ENCODE measurements around the gene EPN1. TPM values are rescaled to one million over a fixed set of nuclear protein-coding genes. Genes with fewer than 3 reads are reported as not detected.

Gene EPN1
- total and polyA plus RNA-seq, 2 experiments from 2014 or later = 47.1 to 223 TPM

- H3K9me2 ChIP-seq (ENCODE audit: insufficient read depth) = no peaks in the 10 kb centered on the region
- H3K4me2 ChIP-seq = peak overlapping the region; percentile 98
- Mint-ChIP-seq H3K36me3 (ENCODE audit: low read depth) (peaks cover 56% of the 10 kb centered on the region), H3K27me3 (ENCODE audit: insufficient read depth, low read depth, poor library complexity) (peaks cover 25% of the 10 kb centered on the region), H3K27ac (no peak overlapping the region; the same call in 1 of the 2 replicates), H3K4me1 (peaks cover 30% of the 10 kb centered on the region), H3K9me3 (peaks cover 4% of the 10 kb centered on the region; the same call in 2 of the 3 replicates), H3K4me3 (peak overlapping the region; percentile 96)
- peaks cover 43% of the 10 kb centered on the region for H4K20me1 ChIP-seq (replicated peaks; ENCODE audit: insufficient read depth)
- H3K4me1 ChIP-seq (ENCODE audit: insufficient read depth) = peaks cover 32% of the 10 kb centered on the region
- peaks cover 59% of the 10 kb centered on the region for H3K79me2 ChIP-seq (replicated peaks; ENCODE audit: insufficient read depth)
- no peak overlapping the region for H3K27ac ChIP-seq (ENCODE audit: low read depth)
- ATAC-seq (no peak), DNase-seq (ENCODE audit: low spot score) (no peak)
- no peak overlapping the region for H2AFZ ChIP-seq
- H3K27me3 ChIP-seq (ENCODE audit: insufficient read depth) = no peaks in the 10 kb centered on the region
- TF ChIP-seq ETS1 (IDR thresholded peaks at IDR 0.05) (no peak), EZH2phosphoT487 (IDR thresholded peaks at IDR 0.05; ENCODE audit: unreplicated experiment) (no peak), POLR2AphosphoS5 (IDR thresholded peaks at IDR 0.05; ENCODE audit: low read depth) (no peak), JUNB (IDR thresholded peaks at IDR 0.05; ENCODE audit: unreplicated experiment) (no peak), CREB1 (CRISPR knock-in tag; IDR thresholded peaks at IDR 0.05; ENCODE audit: low read depth) (no peak), ZNF331 (CRISPR knock-in tag; IDR thresholded peaks at IDR 0.05; ENCODE audit: low read depth) (no peak), STAT1 (IDR thresholded peaks at IDR 0.05; ENCODE audit: unreplicated experiment) (no peak), CTCF (conservative IDR thresholded peaks at IDR 0.05; ENCODE audit: low read depth in 2 of 2) (no peak), ZNF114 (CRISPR knock-in tag; IDR thresholded peaks at IDR 0.05) (no peak), REST (IDR thresholded peaks at IDR 0.05; ENCODE audit: unreplicated experiment) (no peak), EZH2 (IDR thresholded peaks at IDR 0.05; ENCODE audit: low read depth, unreplicated experiment) (no peak), NANOG (IDR thresholded peaks at IDR 0.05; ENCODE audit: borderline replicate concordance) (no peak)
- TF ChIP-seq, protein P1, sequence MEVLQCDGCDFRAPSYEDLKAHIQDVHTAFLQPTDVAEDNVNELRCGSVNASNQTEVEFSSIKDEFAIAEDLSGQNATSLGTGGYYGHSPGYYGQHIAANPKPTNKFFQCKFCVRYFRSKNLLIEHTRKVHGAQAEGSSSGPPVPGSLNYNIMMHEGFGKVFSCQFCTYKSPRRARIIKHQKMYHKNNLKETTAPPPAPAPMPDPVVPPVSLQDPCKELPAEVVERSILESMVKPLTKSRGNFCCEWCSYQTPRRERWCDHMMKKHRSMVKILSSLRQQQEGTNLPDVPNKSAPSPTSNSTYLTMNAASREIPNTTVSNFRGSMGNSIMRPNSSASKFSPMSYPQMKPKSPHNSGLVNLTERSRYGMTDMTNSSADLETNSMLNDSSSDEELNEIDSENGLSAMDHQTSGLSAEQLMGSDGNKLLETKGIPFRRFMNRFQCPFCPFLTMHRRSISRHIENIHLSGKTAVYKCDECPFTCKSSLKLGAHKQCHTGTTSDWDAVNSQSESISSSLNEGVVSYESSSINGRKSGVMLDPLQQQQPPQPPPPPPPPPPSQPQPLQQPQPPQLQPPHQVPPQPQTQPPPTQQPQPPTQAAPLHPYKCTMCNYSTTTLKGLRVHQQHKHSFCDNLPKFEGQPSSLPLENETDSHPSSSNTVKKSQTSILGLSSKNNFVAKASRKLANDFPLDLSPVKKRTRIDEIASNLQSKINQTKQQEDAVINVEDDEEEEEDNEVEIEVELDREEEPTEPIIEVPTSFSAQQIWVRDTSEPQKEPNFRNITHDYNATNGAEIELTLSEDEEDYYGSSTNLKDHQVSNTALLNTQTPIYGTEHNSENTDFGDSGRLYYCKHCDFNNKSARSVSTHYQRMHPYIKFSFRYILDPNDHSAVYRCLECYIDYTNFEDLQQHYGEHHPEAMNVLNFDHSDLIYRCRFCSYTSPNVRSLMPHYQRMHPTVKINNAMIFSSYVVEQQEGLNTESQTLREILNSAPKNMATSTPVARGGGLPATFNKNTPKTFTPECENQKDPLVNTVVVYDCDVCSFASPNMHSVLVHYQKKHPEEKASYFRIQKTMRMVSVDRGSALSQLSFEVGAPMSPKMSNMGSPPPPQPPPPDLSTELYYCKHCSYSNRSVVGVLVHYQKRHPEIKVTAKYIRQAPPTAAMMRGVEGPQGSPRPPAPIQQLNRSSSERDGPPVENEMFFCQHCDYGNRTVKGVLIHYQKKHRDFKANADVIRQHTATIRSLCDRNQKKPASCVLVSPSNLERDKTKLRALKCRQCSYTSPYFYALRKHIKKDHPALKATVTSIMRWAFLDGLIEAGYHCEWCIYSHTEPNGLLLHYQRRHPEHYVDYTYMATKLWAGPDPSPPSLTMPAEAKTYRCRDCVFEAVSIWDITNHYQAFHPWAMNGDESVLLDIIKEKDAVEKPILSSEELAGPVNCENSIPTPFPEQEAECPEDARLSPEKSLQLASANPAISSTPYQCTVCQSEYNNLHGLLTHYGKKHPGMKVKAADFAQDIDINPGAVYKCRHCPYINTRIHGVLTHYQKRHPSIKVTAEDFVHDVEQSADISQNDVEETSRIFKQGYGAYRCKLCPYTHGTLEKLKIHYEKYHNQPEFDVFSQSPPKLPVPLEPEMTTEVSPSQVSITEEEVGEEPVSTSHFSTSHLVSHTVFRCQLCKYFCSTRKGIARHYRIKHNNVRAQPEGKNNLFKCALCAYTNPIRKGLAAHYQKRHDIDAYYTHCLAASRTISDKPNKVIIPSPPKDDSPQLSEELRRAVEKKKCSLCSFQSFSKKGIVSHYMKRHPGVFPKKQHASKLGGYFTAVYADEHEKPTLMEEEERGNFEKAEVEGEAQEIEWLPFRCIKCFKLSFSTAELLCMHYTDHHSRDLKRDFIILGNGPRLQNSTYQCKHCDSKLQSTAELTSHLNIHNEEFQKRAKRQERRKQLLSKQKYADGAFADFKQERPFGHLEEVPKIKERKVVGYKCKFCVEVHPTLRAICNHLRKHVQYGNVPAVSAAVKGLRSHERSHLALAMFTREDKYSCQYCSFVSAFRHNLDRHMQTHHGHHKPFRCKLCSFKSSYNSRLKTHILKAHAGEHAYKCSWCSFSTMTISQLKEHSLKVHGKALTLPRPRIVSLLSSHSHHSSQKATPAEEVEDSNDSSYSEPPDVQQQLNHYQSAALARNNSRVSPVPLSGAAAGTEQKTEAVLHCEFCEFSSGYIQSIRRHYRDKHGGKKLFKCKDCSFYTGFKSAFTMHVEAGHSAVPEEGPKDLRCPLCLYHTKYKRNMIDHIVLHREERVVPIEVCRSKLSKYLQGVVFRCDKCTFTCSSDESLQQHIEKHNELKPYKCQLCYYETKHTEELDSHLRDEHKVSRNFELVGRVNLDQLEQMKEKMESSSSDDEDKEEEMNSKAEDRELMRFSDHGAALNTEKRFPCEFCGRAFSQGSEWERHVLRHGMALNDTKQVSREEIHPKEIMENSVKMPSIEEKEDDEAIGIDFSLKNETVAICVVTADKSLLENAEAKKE (CRISPR knock-in tag; IDR thresholded peaks at IDR 0.05) = no peak
- peaks cover 8% of the 10 kb centered on the region; the same call in 1 of the 2 replicates for H3K36me3 ChIP-seq (ENCODE audit: insufficient read depth)
- peak overlapping the region; percentile 96 for H3K4me3 ChIP-seq
- H3F3A ChIP-seq (replicated peaks; ENCODE audit: low read depth) = peaks cover 26% of the 10 kb centered on the region; the same call in 1 of the 2 replicates
Observed at GRCh38 chr19:55676383-55676782, 1.4 kb downstream of the EPN1 start.

All from GM23338 (cell line).